ENCODE results near the gene NFATC2.

The NFATC2 gene

DNA sequence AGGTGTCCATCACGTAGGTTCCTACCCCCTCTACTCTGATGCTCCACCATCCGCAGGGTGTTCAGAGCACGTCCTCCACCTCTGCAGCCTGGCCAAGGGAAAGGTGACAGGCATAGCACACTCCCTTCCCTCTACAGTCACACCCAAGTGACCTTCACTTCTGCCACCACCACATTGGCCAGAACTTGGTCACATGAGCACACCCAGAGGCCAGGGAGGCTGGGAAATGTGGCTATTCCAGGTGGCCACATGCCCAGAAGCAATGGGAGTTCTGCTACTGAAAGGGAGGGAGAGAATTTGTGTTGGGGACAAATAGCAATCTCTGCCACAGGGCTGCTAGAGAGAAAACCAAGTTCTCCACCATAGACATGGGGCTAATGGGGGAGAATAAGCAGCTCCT lies 180.3 kb downstream of the NFATC2 start:
- no peak for ATAC-seq
- TF ChIP-seq ZNF70 (CRISPR knock-in tag; IDR thresholded peaks at IDR 0.05) (no peak), ESRRG (CRISPR knock-in tag; IDR thresholded peaks at IDR 0.05) (no peak), ARNTL (CRISPR knock-in tag; IDR thresholded peaks at IDR 0.05; ENCODE audit: borderline replicate concordance, low read depth) (no peak), RARB (CRISPR knock-in tag; IDR thresholded peaks at IDR 0.05) (no peak), PPARA (CRISPR knock-in tag; IDR thresholded peaks at IDR 0.05; ENCODE audit: borderline replicate concordance) (no peak)
- TF ChIP-seq, protein P1, sequence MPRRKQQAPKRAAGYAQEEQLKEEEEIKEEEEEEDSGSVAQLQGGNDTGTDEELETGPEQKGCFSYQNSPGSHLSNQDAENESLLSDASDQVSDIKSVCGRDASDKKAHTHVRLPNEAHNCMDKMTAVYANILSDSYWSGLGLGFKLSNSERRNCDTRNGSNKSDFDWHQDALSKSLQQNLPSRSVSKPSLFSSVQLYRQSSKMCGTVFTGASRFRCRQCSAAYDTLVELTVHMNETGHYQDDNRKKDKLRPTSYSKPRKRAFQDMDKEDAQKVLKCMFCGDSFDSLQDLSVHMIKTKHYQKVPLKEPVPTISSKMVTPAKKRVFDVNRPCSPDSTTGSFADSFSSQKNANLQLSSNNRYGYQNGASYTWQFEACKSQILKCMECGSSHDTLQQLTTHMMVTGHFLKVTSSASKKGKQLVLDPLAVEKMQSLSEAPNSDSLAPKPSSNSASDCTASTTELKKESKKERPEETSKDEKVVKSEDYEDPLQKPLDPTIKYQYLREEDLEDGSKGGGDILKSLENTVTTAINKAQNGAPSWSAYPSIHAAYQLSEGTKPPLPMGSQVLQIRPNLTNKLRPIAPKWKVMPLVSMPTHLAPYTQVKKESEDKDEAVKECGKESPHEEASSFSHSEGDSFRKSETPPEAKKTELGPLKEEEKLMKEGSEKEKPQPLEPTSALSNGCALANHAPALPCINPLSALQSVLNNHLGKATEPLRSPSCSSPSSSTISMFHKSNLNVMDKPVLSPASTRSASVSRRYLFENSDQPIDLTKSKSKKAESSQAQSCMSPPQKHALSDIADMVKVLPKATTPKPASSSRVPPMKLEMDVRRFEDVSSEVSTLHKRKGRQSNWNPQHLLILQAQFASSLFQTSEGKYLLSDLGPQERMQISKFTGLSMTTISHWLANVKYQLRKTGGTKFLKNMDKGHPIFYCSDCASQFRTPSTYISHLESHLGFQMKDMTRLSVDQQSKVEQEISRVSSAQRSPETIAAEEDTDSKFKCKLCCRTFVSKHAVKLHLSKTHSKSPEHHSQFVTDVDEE (CRISPR knock-in tag; IDR thresholded peaks at IDR 0.05), result no peak

DNA sequence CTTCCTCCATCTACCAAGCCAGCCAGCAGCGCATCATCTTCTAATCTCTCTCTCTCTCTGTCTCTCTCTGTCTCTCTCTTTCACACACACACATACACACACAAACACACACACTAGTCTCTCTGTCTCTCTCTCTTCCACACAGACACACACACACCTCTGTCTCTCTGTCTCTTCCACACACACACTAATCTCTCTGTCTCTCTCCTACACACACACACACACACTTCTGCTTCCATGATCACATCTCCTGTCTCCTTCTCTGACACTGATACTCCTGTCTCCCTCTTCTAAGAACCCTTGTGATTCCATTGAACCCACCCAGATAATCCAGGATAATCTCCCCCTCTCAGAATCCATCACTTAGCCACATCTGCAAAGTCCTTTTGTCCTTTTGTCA lies 181.3 kb downstream of the NFATC2 start:
- TF ChIP-seq, protein P1 (CRISPR knock-in tag; IDR thresholded peaks at IDR 0.05), result no peak
- TF ChIP-seq PPARA (CRISPR knock-in tag; IDR thresholded peaks at IDR 0.05; ENCODE audit: borderline replicate concordance), result no peak
- TF ChIP-seq ZNF565 (CRISPR knock-in tag; conservative IDR thresholded peaks at IDR 0.05; ENCODE audit: low read depth), result no peak
- no peak for TF ChIP-seq ISL1 (CRISPR knock-in tag; IDR thresholded peaks at IDR 0.05)
- TF ChIP-seq ZC3H10 (CRISPR knock-in tag; IDR thresholded peaks at IDR 0.05), result no peak
- TF ChIP-seq, protein P2, sequence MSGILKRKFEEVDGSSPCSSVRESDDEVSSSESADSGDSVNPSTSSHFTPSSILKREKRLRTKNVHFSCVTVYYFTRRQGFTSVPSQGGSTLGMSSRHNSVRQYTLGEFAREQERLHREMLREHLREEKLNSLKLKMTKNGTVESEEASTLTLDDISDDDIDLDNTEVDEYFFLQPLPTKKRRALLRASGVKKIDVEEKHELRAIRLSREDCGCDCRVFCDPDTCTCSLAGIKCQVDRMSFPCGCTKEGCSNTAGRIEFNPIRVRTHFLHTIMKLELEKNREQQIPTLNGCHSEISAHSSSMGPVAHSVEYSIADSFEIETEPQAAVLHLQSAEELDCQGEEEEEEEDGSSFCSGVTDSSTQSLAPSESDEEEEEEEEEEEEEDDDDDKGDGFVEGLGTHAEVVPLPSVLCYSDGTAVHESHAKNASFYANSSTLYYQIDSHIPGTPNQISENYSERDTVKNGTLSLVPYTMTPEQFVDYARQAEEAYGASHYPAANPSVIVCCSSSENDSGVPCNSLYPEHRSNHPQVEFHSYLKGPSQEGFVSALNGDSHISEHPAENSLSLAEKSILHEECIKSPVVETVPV (CRISPR knock-in tag; IDR thresholded peaks at IDR 0.05), result no peak
- no peak for TF ChIP-seq ZNF8 (CRISPR knock-in tag; IDR thresholded peaks at IDR 0.05)
- TF ChIP-seq ZNF70 (CRISPR knock-in tag; IDR thresholded peaks at IDR 0.05), result no peak
- TF ChIP-seq RARB (CRISPR knock-in tag; IDR thresholded peaks at IDR 0.05), result no peak
- no peak for TF ChIP-seq CSDC2 (CRISPR knock-in tag; IDR thresholded peaks at IDR 0.05)
- TF ChIP-seq, protein P3, sequence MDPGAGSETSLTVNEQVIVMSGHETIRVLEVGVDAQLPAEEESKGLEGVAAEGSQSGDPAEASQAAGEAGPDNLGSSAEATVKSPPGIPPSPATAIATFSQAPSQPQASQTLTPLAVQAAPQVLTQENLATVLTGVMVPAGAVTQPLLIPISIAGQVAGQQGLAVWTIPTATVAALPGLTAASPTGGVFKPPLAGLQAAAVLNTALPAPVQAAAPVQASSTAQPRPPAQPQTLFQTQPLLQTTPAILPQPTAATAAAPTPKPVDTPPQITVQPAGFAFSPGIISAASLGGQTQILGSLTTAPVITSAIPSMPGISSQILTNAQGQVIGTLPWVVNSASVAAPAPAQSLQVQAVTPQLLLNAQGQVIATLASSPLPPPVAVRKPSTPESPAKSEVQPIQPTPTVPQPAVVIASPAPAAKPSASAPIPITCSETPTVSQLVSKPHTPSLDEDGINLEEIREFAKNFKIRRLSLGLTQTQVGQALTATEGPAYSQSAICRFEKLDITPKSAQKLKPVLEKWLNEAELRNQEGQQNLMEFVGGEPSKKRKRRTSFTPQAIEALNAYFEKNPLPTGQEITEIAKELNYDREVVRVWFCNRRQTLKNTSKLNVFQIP (CRISPR knock-in tag; IDR thresholded peaks at IDR 0.05; ENCODE audit: borderline replicate concordance, low read depth), result no peak
- TF ChIP-seq TCF4 (CRISPR knock-in tag; IDR thresholded peaks at IDR 0.05; ENCODE audit: borderline replicate concordance), result no peak
- no peak for TF ChIP-seq ARNTL (CRISPR knock-in tag; IDR thresholded peaks at IDR 0.05; ENCODE audit: borderline replicate concordance, low read depth)
- no peak for TF ChIP-seq ZFP3 (CRISPR knock-in tag; IDR thresholded peaks at IDR 0.05)
- TF ChIP-seq ZFP30 (CRISPR knock-in tag; IDR thresholded peaks at IDR 0.05), result no peak
- no peak for TF ChIP-seq GLIS3 (CRISPR knock-in tag; IDR thresholded peaks at IDR 0.05)
- ATAC-seq, result no peak

DNA sequence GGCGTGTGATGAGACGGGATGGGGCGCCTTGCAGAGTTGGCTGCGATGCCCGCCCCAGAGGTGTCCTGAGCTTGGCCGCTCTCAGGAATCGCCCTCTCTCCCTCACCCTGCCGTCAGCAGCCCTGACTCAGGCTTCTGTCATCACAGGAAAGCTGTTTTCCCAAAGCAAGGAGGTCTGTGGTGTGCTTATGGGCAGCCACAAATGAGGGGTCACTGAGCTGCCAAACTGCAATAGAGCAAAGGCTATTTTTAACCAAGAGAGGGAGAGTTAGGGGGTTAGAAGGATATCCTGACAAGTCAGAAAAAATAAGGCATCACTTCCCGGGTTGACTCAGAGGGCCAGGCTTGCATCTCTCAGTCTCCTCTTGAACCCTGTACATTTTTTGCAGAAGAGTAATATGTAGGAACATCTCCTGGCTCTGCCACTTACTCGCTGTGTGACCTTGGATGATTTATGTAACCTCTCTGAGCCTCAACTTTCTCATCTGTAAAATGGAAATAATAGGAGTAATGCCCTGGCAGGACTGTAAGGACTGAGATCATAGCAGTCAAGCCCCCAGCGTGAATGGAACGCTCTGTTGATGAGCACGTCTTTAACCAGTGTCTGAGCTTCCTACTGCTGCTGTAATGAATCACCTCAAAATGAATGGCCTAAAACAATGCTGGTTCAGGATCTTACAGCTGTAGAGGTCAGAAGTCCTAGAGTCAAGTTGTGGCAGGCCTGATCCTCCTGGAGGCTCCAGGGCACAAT lies 181.9 kb downstream of the NFATC2 start:
- TF ChIP-seq ZC3H10 (CRISPR knock-in tag; IDR thresholded peaks at IDR 0.05) (0 out of 2 replicates have a peak, but pooled peaks have one; percentile 48), TOX (CRISPR knock-in tag; IDR thresholded peaks at IDR 0.05; ENCODE audit: borderline replicate concordance) (peak; percentile 44; the same call in 1 of the 2 replicates), ISL1 (CRISPR knock-in tag; IDR thresholded peaks at IDR 0.05) (no peak)
- ATAC-seq, result peak; percentile 97

DNA sequence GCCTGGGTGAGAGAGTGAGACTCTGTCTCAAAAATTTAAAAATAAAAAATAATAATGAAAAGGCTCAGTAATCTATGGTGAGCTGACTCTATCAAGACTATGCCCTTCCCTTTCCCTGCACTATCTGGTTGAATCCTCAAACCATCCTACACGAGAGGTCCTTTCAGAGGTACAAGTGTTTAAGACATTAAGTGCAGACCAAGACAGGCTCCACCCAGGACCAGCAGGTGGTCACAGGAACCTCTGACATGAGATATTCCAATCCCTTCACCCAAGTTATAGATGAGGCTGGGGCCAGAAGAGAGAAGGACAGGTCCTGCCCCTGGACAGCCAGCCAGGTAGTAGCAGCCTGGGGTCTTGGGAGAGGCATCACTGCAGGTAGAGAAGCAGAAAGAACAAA lies 182.6 kb downstream of the NFATC2 start:
- no peak for TF ChIP-seq TOX (CRISPR knock-in tag; IDR thresholded peaks at IDR 0.05; ENCODE audit: borderline replicate concordance)
- no peak for TF ChIP-seq ARNTL (CRISPR knock-in tag; IDR thresholded peaks at IDR 0.05; ENCODE audit: borderline replicate concordance, low read depth)
- peak; percentile 35 for ATAC-seq
